ENCODE results near the gene ALDH1L1.

GRCh38 chr3:126125781-126126251 lies 54.6 kb downstream of the ALDH1L1 start:
- TF ChIP-seq CTCF (IDR thresholded peaks at IDR 0.05 in 4 of 5, conservative IDR thresholded peaks at IDR 0.05 in 1 of 5) (no peak), POLR2A (IDR thresholded peaks at IDR 0.05) (no peak)
